ENCODE data around the gene MCF2L.
"Not testable (repeated sequence)": the region's sequence is repeated elsewhere in the genome, so short reads cannot be mapped to it uniquely, and the experiment has no call there.

The MCF2L gene

DNA sequence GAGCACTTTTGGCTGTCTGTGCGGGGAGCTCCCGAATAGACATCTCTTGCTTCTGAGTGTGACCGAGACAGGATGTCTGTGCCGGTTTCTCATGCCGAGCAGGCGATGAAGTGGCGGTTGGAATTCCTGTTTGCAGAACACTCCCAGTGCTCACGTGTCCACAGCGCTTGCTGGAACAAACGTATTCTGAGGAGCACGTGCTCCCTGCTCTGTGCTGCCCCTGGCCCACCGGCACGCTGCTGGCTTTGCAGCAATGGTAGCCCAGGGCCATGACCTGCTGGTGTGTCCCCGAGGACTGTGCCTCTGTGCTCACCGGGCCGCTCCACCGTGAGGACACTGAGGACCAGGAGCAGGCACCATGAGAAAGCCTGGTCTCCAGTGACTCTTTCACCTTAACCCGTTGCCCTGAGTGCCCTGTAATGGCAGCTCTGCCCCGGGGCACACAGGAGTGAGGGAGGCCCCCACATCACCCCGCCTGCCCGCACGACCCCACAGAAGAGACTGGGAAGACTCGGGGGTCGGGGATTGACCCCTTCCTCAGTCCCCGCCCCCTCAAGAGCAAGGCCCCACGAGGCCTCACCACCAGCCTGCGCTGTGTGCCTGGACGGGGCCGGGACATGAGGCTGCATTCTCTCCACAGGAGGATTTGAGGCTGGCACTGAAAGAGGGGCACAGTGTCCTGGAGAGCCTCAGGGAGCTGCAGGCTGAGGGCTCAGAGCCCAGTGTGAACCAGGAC is 96.6 kb downstream of the MCF2L start:
- no peak for DNase-seq (ENCODE audit: low read depth)

DNA sequence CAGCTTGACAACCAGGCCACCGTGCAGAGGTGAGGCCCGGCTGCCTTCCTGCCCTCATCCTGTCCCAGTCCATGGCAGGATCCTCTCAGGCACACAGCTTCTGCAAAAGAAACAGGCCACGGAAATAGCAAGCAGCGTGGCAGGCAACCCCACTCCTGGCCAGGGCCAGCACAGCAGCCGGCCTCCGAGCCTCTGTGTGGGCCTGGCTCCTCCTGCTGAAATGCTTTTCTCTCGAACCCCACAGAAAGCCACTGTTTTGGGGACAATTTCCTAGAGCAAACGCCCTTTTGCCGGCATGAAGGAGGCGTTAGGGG is 97.1 kb downstream of the MCF2L start:
- DNase-seq (ENCODE audit: low read depth) = no peak

DNA sequence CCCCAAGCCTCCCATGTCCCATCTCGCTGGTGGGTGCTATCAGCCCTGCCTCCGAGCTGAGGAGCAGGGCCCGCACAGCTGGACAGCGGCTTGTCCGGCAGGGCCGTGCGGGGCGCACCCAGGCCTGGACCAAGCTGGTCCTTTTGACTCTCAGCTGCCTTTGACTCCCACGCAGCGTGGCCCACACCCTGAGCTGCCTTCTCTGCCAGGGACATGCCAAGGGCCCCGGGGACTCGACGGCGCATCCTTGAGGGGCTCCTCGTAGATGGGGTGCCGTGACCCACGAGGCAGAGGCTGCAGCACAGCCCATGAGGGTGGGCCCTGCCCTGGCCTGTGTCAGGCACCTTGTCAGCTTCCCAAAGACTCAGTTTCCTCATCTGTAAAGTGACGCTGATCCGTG is 97.7 kb downstream of the MCF2L start:
- DNase-seq (ENCODE audit: low read depth) = no peak

GRCh38 chr13:113069861-113070805 is 101.1 kb downstream of the MCF2L start:
- DNase-seq (ENCODE audit: low read depth) = no peak

- DNase-seq (ENCODE audit: low read depth) = no peak
Measured at GRCh38 chr13:113070855-113071254, 101.8 kb downstream of the MCF2L start.

- no peak for DNase-seq (ENCODE audit: low read depth)
Measured at GRCh38 chr13:113072376-113072775, 103.4 kb downstream of the MCF2L start.

DNA sequence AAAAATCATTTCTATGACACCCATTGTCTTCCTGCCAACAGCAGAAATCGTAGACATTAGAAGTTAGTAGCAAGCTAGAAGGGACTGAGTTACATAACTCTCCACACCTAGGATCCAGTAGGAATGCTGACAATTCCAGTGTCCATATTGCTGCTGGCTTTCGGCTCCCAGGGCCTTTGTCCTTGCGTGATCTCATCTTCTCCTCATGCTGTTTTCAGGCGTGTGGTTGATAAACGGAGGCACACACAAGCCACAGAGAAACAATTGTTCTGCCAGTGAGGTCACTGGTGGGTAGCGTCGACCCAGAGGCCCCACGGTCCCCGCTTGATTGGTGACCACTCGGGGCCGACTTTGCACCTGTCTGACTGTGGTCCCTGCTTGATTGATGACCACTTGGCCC is 104.9 kb downstream of the MCF2L start:
- no peak for DNase-seq (ENCODE audit: low read depth)

DNA sequence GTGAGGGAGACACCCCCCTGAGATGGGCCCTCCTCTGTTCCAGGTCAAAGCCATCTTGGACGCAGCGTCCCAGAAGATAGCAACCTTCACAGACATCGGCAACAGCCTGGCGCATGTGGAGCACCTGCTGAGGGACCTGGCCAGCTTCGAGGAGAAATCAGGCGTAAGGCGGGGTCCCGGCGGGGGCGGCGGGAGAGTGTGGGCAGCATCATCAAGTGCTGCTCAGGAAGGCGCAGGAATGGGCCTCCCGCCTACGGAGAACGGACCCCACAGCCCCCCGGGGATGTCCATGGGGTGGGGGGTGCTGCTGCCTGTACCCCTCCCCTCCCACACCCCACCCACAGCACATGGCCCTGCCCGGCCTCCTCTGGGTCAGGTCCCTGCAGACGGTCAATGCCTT is 105.4 kb downstream of the MCF2L start:
- no peak for DNase-seq (ENCODE audit: low read depth)

DNA sequence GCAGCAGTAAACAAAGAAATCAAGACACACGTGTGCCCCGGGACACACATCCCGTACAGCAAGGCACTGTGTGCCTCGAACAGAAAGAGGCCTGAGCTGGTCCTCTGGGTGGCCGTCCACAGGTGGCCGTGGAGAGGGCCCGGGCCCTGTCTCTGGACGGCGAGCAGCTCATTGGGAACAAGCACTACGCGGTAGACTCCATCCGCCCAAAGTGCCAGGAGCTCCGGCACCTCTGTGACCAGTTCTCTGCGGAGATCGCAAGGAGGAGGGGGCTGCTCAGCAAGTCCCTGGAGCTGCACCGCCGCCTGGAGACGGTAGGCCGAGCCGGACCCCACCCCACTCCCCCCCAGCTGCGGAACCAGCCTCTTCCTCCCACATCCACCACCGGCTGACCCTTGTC is 105.9 kb downstream of the MCF2L start:
- no peak for DNase-seq (ENCODE audit: low read depth)

DNA sequence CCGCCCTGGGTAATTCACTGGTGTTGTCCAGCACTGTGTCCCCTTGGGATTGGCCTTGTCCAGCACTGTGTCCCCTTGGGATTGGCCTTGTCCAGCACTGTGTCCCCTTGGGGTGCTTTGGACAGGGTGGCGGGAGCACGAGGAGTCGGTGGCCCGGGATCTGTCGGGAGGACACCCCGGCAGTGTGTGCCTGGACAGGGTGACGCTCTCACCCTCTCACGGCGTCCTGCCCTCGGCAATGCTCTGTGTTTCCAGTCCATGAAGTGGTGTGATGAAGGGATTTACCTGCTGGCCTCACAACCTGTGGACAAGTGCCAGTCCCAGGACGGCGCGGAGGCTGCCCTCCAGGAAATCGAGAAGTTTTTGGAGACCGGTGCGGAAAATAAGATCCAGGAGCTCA is 106.7 kb downstream of the MCF2L start:
- no peak for DNase-seq (ENCODE audit: low read depth)

DNA sequence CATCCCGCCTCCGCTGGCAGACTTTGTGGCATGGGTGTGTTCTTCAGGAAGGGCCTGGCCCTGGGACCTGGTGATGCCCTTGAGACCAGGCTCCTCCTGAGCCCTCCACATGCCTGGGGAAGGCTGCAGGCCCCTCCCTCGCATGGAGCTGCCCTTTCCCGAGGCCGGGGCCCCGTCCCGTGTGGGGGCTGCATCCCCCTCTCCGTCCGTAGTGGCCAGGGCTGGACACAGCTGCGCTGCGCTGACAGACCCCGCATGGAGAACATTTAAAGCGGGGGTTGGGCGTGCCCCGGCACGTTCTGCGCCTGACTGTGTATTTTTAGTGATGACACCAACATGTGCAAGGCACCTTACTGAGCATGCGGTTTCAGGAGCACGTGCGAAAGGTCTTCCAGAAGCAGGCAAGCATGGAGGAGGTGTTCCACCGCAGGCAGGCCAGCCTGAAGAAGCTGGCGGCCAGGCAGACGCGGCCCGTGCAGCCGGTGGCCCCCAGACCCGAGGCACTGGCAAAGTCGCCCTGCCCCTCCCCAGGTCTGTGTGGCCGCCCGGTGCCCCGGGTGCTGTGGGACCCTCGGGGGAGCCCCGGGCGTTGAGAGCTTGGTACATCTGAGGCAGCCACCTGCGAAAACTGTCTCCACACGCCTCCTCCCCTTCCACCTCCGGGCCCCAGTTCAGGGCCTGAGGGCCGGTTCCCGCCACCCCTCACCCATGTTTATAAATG is 107.8 kb downstream of the MCF2L start:
- no peak for DNase-seq (ENCODE audit: low read depth)

DNA sequence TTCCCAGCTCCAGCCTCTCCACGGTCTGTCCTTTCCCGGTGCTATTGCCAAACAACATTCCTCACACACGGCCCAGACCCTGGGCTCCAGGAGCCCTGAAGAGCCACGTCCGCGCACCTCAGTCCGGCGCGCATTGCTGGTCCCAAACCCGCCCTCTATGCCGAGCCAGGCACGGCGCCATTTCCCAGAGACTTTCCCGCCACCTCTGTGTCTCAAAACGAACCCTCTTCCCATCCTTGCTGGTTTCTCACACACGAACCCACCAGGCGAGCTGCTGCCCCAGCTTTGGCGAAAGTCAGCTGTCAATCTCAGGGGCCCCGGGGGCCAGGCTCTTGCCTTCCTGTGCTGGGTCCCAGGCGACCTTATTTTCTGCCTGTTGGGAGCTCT is 108.5 kb downstream of the MCF2L start:
- no peak for DNase-seq (ENCODE audit: low read depth)

- DNase-seq (ENCODE audit: low read depth) = no peak
Measured at GRCh38 chr13:113077953-113078901, 109.2 kb downstream of the MCF2L start.

GRCh38 chr13:113078902-113079780 is 110.1 kb downstream of the MCF2L start:
- DNase-seq (ENCODE audit: low read depth) = no peak

- DNase-seq (ENCODE audit: low read depth) = not testable (repeated sequence)
Measured at GRCh38 chr13:113079781-113080080, 110.7 kb downstream of the MCF2L start.

GRCh38 chr13:113080361-113080831 is 111.4 kb downstream of the MCF2L start:
- no peak for DNase-seq (ENCODE audit: low read depth)

DNA sequence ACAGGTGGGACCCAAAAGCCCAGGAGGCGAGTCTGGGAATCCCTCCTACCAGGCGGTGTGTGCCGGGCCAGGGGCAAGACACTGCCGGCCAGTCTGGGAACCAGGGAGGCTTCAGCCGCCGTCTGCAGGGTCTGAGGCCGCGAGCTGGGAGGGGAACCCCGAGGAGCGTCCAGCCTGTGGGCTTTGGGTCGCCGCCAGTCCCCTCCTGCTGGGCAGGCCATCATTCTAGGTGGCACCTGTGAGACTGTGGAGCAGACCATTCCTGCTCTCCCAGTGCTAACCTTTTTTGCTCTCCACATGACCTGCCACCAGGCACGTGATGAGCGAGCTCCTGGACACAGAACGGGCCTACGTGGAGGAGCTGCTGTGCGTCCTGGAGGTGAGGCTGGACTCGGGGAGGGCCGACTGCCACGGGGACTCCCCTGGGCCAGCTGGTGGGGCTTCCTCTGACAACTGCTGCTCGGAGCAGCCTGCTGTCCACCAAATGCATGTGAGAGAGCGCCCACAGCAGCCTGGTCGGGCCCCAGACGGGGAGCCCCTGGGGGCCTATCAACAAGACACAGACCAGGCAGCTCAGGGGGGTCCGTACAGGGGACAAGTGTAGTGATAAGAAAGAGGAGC is 112.0 kb downstream of the MCF2L start:
- DNase-seq (ENCODE audit: low read depth) = no peak

GRCh38 chr13:113082198-113083021 is 113.4 kb downstream of the MCF2L start:
- no peak for DNase-seq (ENCODE audit: low read depth)

DNA sequence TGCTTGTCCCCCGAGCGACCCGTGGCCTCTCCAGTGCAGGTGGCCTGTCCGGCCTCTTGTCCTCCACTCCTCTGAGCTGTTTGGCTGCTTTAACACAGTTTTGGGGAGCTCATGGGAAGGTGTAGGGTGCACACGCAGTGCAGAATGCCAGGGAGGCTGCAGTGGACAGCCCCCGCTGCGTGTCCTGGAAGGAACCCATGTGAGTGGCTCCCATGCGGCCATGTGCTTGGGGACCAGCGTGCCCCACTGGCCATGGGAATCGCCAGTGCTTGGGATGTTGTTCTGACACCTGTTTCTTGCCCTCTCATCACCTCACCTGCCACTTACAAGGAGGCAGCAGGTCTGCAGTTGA is 114.0 kb downstream of the MCF2L start:
- DNase-seq (ENCODE audit: low read depth) = no peak

Data from stimulated activated CD8-positive, alpha-beta memory T cell treated with anti-CD3 and anti-CD28 coated beads, Interleukin-12 subunit alpha, Interleukin-12 subunit beta, amount 100 ng/mL, for 4 hours (primary cell).